ENCODE results near the gene FMNL2.

- TF ChIP-seq CTCF (IDR thresholded peaks at IDR 0.05) (no peak), POLR2A (IDR thresholded peaks at IDR 0.05) (no peak)
These were observed 214.4 kb downstream of the FMNL2 start for GRCh38 chr2:152549423-152549822.

Measured in heart left ventricle (tissue), 13 donors.